Common myeloid progenitor, CD34-positive (primary cell): Measurements from ENCODE around the gene ST6GALNAC6.

ENCODE experiments used
- CTCF ChIA-PET: fragments of 350-600 bp; sonication (Branson Sonifier 250); formaldehyde crosslinking; loops from one replicate; lab custom pipeline; 2021; ENCODE audit warnings: antibody characterized with exemption; lab: Charles Lee
- POLR2A ChIA-PET: fragments of 350-600 bp; sonication (Branson Sonifier 250); formaldehyde crosslinking; loops from one replicate; lab custom pipeline; 2021; ENCODE audit warnings: antibody characterized with exemption; lab: Charles Lee
- DNase-seq, 3 donors: peaks; one replicate each; pipeline versions ENCODE4 v3.0.0 to v3.0.0-alpha.2; 2013
- H3K27ac ChIP-seq, 2 experiments: 1 replicate in 1 of 2; 2 replicates in 1 of 2; pipeline ENCODE4 v1.7.0; 2013; ENCODE audit warnings: inconsistent platforms in 2 of 2, low read length in 2 of 2, mild to moderate bottlenecking in 2 of 2, low read depth in 1 of 2, moderate library complexity in 1 of 2; ENCODE audit not compliant: severe bottlenecking in 2 of 2, insufficient read depth in 1 of 2, poor library complexity in 1 of 2
- H3K27me3 ChIP-seq, 5 experiments: replicated peaks in 2 of 5; 1 replicate in 3 of 5; 2 replicates in 2 of 5; pipeline versions ENCODE4 v1.6.1 to v1.7.0; 2013; ENCODE audit warnings: low read length in 4 of 5, mild to moderate bottlenecking in 2 of 5, moderate library complexity in 2 of 5, inconsistent platforms in 1 of 5; ENCODE audit not compliant: insufficient read depth in 5 of 5, control insufficient read depth in 4 of 5
- H3K36me3 ChIP-seq, 4 experiments: 1 replicate in 2 of 4; 2 replicates in 2 of 4; pipeline versions ENCODE4 v1.6.1 to v1.7.0; 2013; ENCODE audit warnings: low read length in 3 of 4, control low read depth in 1 of 4, mild to moderate bottlenecking in 1 of 4; ENCODE audit not compliant: control insufficient read depth in 4 of 4, insufficient read depth in 4 of 4
- H3K4me1 ChIP-seq, 4 experiments: 1 replicate in 3 of 4; 2 replicates in 1 of 4; pipeline versions ENCODE4 v1.6.1 to v1.7.1; 2013; ENCODE audit warnings: low read length in 3 of 4, mild to moderate bottlenecking in 3 of 4, control low read depth in 1 of 4, inconsistent platforms in 1 of 4, moderate library complexity in 1 of 4; ENCODE audit not compliant: control insufficient read depth in 4 of 4, insufficient read depth in 4 of 4; ENCODE audit errors: control extremely low read depth in 1 of 4
- H3K4me3 ChIP-seq, 7 experiments: 1 replicate in 4 of 7; 2 replicates in 3 of 7; pipeline versions ENCODE4 v1.5.1 to v1.7.0; 2013; ENCODE audit warnings: mild to moderate bottlenecking in 7 of 7, low read length in 6 of 7, moderate library complexity in 6 of 7, inconsistent platforms in 2 of 7, low read depth in 2 of 7, control low read depth in 1 of 7; ENCODE audit not compliant: insufficient read depth in 4 of 7, control insufficient read depth in 1 of 7; ENCODE audit errors: extremely low read depth in 1 of 7
- H3K9me3 ChIP-seq, 5 experiments: 1 replicate in 4 of 5; 2 replicates in 1 of 5; pipeline versions ENCODE4 v1.6.1 to v1.7.1; 2013; ENCODE audit warnings: low read length in 4 of 5, mild to moderate bottlenecking in 2 of 5, inconsistent platforms in 1 of 5, low read depth in 1 of 5, moderate library complexity in 1 of 5; ENCODE audit not compliant: control insufficient read depth in 4 of 5, insufficient read depth in 2 of 5; ENCODE audit errors: control extremely low read depth in 1 of 5
- WGBS: methylation state at CpG from one replicate; pipeline ENCODE4 v1.1.5; 2013; ENCODE audit not compliant: insufficient coverage; 5-methylcytosine and 5-hydroxymethylcytosine counted together

ST6GALNAC6 gene

GRCh38 chr9:127907867-127908659, 8.7 kb upstream of the ST6GALNAC6 start:
- no peak for DNase-seq
- POLR2A ChIA-PET = no interaction called here

GRCh38 chr9:127905788-127906191, 6.4 kb upstream of the ST6GALNAC6 start:
- ChIA-PET CTCF (interaction anchor here (1.2 to 1.6 kb wide), 3 partner anchors 10 to 36 kb away, joined by 3 to 12 read pairs (median 4); no protein-coding TSS in a partner anchor), POLR2A (interaction anchor here (1.5 kb wide), 1 partner anchor 23 kb away, joined by 5 read pairs; no protein-coding TSS in a partner anchor)
- DNase-seq = no peak
- H3K9me3 ChIP-seq = no peaks in the 10 kb centered on the region
- 83% methylated on average over 7 of the region's 12 CpGs for WGBS
- no peaks in the 10 kb centered on the region for H3K27me3 ChIP-seq
- peaks cover 2 to 22% (median 9%) of the 10 kb centered on the region in 4 experiments for H3K36me3 ChIP-seq
- peak overlapping the region; percentile 62 to 79 for H3K27ac ChIP-seq
- peak overlapping the region in 1 of 7 experiments; percentile 37 for H3K4me3 ChIP-seq
- peaks cover 9 to 52% (median 44%) of the 10 kb centered on the region in 4 experiments for H3K4me1 ChIP-seq

More at GRCh38 chr9:127907867-127908659, 8.7 kb upstream of the ST6GALNAC6 start:
- no peaks in the 10 kb centered on the region for H3K27me3 ChIP-seq
- no peak overlapping the region for H3K4me3 ChIP-seq
- 89% methylated on average over 25 of the region's 35 CpGs for WGBS
- no peaks in the 10 kb centered on the region for H3K9me3 ChIP-seq
- no peak overlapping the region for H3K27ac ChIP-seq
- CTCF ChIA-PET = interaction anchor here (1.1 kb wide), 1 partner anchor 14 kb away, joined by 3 read pairs; no protein-coding TSS in a partner anchor
- H3K36me3 ChIP-seq = peaks cover 3 to 42% (median 21%) of the 10 kb centered on the region in 4 experiments
- H3K4me1 ChIP-seq = peaks cover 9 to 53% (median 43%) of the 10 kb centered on the region in 4 experiments

- Histone ChIP-seq H3K27me3 (no peaks in the 10 kb centered on the region), H3K27ac (peak overlapping the region; percentile 62 to 79), H3K36me3 (peaks cover 2 to 19% (median 6%) of the 10 kb centered on the region in 4 experiments), H3K4me3 (peak overlapping the region in 4 of 7 experiments; percentile 13 to 49 (median 36)), H3K4me1 (peaks cover 9 to 54% (median 44%) of the 10 kb centered on the region in 4 experiments), H3K9me3 (no peaks in the 10 kb centered on the region)
- WGBS = 30% methylated on average over 4 of the region's 5 CpGs
- POLR2A ChIA-PET = interaction anchor here (1.5 kb wide), 1 partner anchor 22 kb away, joined by 5 read pairs; no protein-coding TSS in a partner anchor
- CTCF ChIA-PET = interaction anchor here (1.0 to 2.2 kb wide), 7 partner anchors 10 to 35 kb away, joined by 3 to 12 read pairs (median 3); partner anchors contain the start of gene ST6GALNAC4
- peak in 2 of 3 donors; percentile 57 to 66 for DNase-seq
These were observed 5.8 kb upstream of the ST6GALNAC6 start for GRCh38 chr9:127905004-127905728.

GRCh38 chr9:127904561-127905003, 5.2 kb upstream of the ST6GALNAC6 start:
- peaks cover 2 to 13% (median 5%) of the 10 kb centered on the region in 4 experiments for H3K36me3 ChIP-seq
- peak overlapping the region in 4 of 7 experiments; percentile 0 to 49 (median 25) for H3K4me3 ChIP-seq
- ChIA-PET CTCF (interaction anchor here (0.6 to 2.2 kb wide), 6 partner anchors 10 to 43 kb away, joined by 3 to 8 read pairs (median 3); partner anchors contain the start of gene ST6GALNAC4), POLR2A (no interaction called here)
- H3K9me3 ChIP-seq = no peaks in the 10 kb centered on the region
- H3K27ac ChIP-seq = peak overlapping the region; percentile 62 to 79
- no peaks in the 10 kb centered on the region for H3K27me3 ChIP-seq
- peaks cover 9 to 57% (median 49%) of the 10 kb centered on the region in 4 experiments for H3K4me1 ChIP-seq
- peak in 2 of 3 donors; percentile 61 to 70 for DNase-seq
- 6% methylated on average over 7 of the region's 12 CpGs for WGBS

GRCh38 chr9:127903557-127904475, 4.4 kb upstream of the ST6GALNAC6 start:
- POLR2A ChIA-PET = interaction anchor here (0.6 to 1.7 kb wide), 2 partner anchors 12 to 19 kb away, joined by 3 to 7 read pairs; no protein-coding TSS in a partner anchor
- peaks cover 9 to 58% (median 52%) of the 10 kb centered on the region in 4 experiments for H3K4me1 ChIP-seq
- WGBS = 21% methylated on average over 13 of the region's 17 CpGs
- H3K36me3 ChIP-seq = peaks cover 2 to 11% (median 5%) of the 10 kb centered on the region in 4 experiments
- peak overlapping the region; percentile 62 to 79 for H3K27ac ChIP-seq
- no peaks in the 10 kb centered on the region for H3K27me3 ChIP-seq
- DNase-seq = peak in 2 of 3 donors; percentile 56 to 67
- H3K4me3 ChIP-seq = peak overlapping the region in 4 of 7 experiments; percentile 34 to 59 (median 43)
- CTCF ChIA-PET = interaction anchor here (0.6 to 2.2 kb wide), 6 partner anchors 9 to 42 kb away, joined by 3 to 8 read pairs (median 3); partner anchors contain the start of gene ST6GALNAC4
- H3K9me3 ChIP-seq = no peaks in the 10 kb centered on the region
